Mammary epithelial cell (primary cell): ENCODE results near the gene COLEC12.

Source experiments
- CTCF ChIP-seq, 2 donors: IDR thresholded peaks in 1 of 2; conservative IDR thresholded peaks in 1 of 2; 2 replicates each; pipeline ENCODE4 v1.5.1; 2011 to 2012; ENCODE audit warnings: inconsistent platforms in 2 of 2, low read length in 2 of 2, mild to moderate bottlenecking in 2 of 2, control low read depth in 1 of 2, low read depth in 1 of 2; ENCODE audit not compliant: insufficient read depth in 1 of 2; ENCODE audit errors: extremely low read depth in 1 of 2
- EZH2 ChIP-seq: IDR thresholded peaks from 2 replicates; pipeline ENCODE4 v1.6.1; 2012; ENCODE audit warnings: low read length, inconsistent platforms, borderline replicate concordance

GRCh38 chr18:498931-499775 is 1.3 kb downstream of the COLEC12 start:
- no peak for TF ChIP-seq CTCF (conservative IDR thresholded peaks at IDR 0.05 in 1 of 2, IDR thresholded peaks at IDR 0.05 in 1 of 2; ENCODE audit: extremely low read depth in 1 of 2, insufficient read depth in 1 of 2, low read depth in 1 of 2, low read length in 2 of 2)
- TF ChIP-seq EZH2, result no peak
